ENCODE measurements around the gene CALN1.
"Not testable (repeated sequence)": the region's sequence is repeated elsewhere in the genome, so short reads cannot be mapped to it uniquely, and the experiment has no call there.

Gene CALN1

GRCh38 chr7:72099784-72100183, 312.4 kb downstream of the CALN1 start:
- no peak overlapping the region for H3K27ac Mint-ChIP-seq

GRCh38 chr7:72098807-72099580, 313.1 kb downstream of the CALN1 start:
- DNase-seq (ENCODE audit: low spot score in 2 of 2) (no peak), ATAC-seq (no peak)
- peaks cover 10% of the 10 kb centered on the region for H3K9me3 Mint-ChIP-seq

More at GRCh38 chr7:72099784-72100183, 312.4 kb downstream of the CALN1 start:
- ATAC-seq (no peak), DNase-seq (ENCODE audit: low spot score in 2 of 2) (no peak)
- H3K9me3 Mint-ChIP-seq: peaks cover 10% of the 10 kb centered on the region
- H3K36me3 Mint-ChIP-seq: no peaks in the 10 kb centered on the region
- no peaks in the 10 kb centered on the region for H3K4me1 Mint-ChIP-seq
- no peak overlapping the region for H3K4me3 Mint-ChIP-seq

GRCh38 chr7:72097226-72097625, 314.9 kb downstream of the CALN1 start:
- Mint-ChIP-seq H3K27ac (no peak overlapping the region), H3K4me3 (no peak overlapping the region), H3K9me3 (peaks cover 4% of the 10 kb centered on the region), H3K36me3 (no peaks in the 10 kb centered on the region), H3K4me1 (no peaks in the 10 kb centered on the region)
- DNase-seq (ENCODE audit: low spot score in 2 of 2): no peak
- no peak for ATAC-seq

More at GRCh38 chr7:72098807-72099580, 313.1 kb downstream of the CALN1 start:
- Mint-ChIP-seq H3K27ac (no peak overlapping the region), H3K4me3 (no peak overlapping the region), H3K36me3 (no peaks in the 10 kb centered on the region), H3K4me1 (no peaks in the 10 kb centered on the region)

GRCh38 chr7:72092769-72093168, 319.4 kb downstream of the CALN1 start:
- H3K27ac Mint-ChIP-seq: no peak overlapping the region
- DNase-seq (ENCODE audit: low spot score in 2 of 2) (no peak), ATAC-seq (no peak)
- H3K9me3 Mint-ChIP-seq: peaks cover 5% of the 10 kb centered on the region
- H3K36me3 Mint-ChIP-seq: no peaks in the 10 kb centered on the region
- H3K4me1 Mint-ChIP-seq: no peaks in the 10 kb centered on the region
- H3K4me3 Mint-ChIP-seq: no peak overlapping the region

GRCh38 chr7:72087926-72088325, 324.2 kb downstream of the CALN1 start:
- H3K4me1 Mint-ChIP-seq: no peaks in the 10 kb centered on the region
- DNase-seq (ENCODE audit: low spot score in 2 of 2): no peak
- H3K4me3 Mint-ChIP-seq: no peak overlapping the region
- H3K27ac Mint-ChIP-seq: no peak overlapping the region
- peaks cover 6% of the 10 kb centered on the region for H3K9me3 Mint-ChIP-seq
- H3K36me3 Mint-ChIP-seq: no peaks in the 10 kb centered on the region
- ATAC-seq: no peak

GRCh38 chr7:72080865-72081510, 331.1 kb downstream of the CALN1 start:
- Mint-ChIP-seq H3K36me3 (no peaks in the 10 kb centered on the region), H3K9me3 (peaks cover 5% of the 10 kb centered on the region), H3K4me3 (no peak overlapping the region), H3K27ac (no peak overlapping the region), H3K4me1 (no peaks in the 10 kb centered on the region)
- DNase-seq (ENCODE audit: low spot score in 2 of 2) (no peak), ATAC-seq (no peak)

- no peaks in the 10 kb centered on the region for H3K4me1 Mint-ChIP-seq
- ATAC-seq (no peak), DNase-seq (ENCODE audit: low spot score in 2 of 2) (no peak)
- H3K9me3 Mint-ChIP-seq: peaks cover 5% of the 10 kb centered on the region
- no peaks in the 10 kb centered on the region for H3K36me3 Mint-ChIP-seq
- no peak overlapping the region for H3K27ac Mint-ChIP-seq
- H3K4me3 Mint-ChIP-seq: no peak overlapping the region
Observed at GRCh38 chr7:72080341-72080766, 331.8 kb downstream of the CALN1 start.

GRCh38 chr7:72078856-72079255, 333.3 kb downstream of the CALN1 start:
- no peak for DNase-seq (ENCODE audit: low spot score in 2 of 2)
- H3K4me1 Mint-ChIP-seq: no peaks in the 10 kb centered on the region

GRCh38 chr7:72078301-72078700, 333.8 kb downstream of the CALN1 start:
- DNase-seq (ENCODE audit: low spot score in 2 of 2) (no peak), ATAC-seq (no peak)
- Mint-ChIP-seq H3K27ac (no peak overlapping the region), H3K9me3 (peaks cover 8% of the 10 kb centered on the region), H3K4me3 (no peak overlapping the region), H3K4me1 (no peaks in the 10 kb centered on the region), H3K36me3 (no peaks in the 10 kb centered on the region)

More at GRCh38 chr7:72078856-72079255, 333.3 kb downstream of the CALN1 start:
- Mint-ChIP-seq H3K4me3 (no peak overlapping the region), H3K36me3 (no peaks in the 10 kb centered on the region), H3K27ac (no peak overlapping the region), H3K9me3 (peaks cover 5% of the 10 kb centered on the region)
- no peak for ATAC-seq

GRCh38 chr7:72077786-72078185, 334.4 kb downstream of the CALN1 start:
- Mint-ChIP-seq H3K4me3 (no peak overlapping the region), H3K27ac (no peak overlapping the region), H3K9me3 (peaks cover 12% of the 10 kb centered on the region), H3K36me3 (no peaks in the 10 kb centered on the region), H3K4me1 (no peaks in the 10 kb centered on the region)
- DNase-seq (ENCODE audit: low spot score in 2 of 2) (no peak), ATAC-seq (no peak)

GRCh38 chr7:72072901-72073300, 339.2 kb downstream of the CALN1 start:
- peaks cover 14% of the 10 kb centered on the region for H3K9me3 Mint-ChIP-seq
- H3K4me1 Mint-ChIP-seq: no peaks in the 10 kb centered on the region
- ATAC-seq: no peak
- H3K27ac Mint-ChIP-seq: no peak overlapping the region
- H3K36me3 Mint-ChIP-seq: no peaks in the 10 kb centered on the region
- no peak for DNase-seq (ENCODE audit: low spot score in 2 of 2)
- H3K4me3 Mint-ChIP-seq: no peak overlapping the region

- Mint-ChIP-seq H3K27ac (no peak overlapping the region), H3K4me3 (no peak overlapping the region), H3K4me1 (no peaks in the 10 kb centered on the region), H3K9me3 (peaks cover 14% of the 10 kb centered on the region), H3K36me3 (no peaks in the 10 kb centered on the region)
- ATAC-seq (no peak), DNase-seq (ENCODE audit: low spot score in 2 of 2) (no peak)
Observed at GRCh38 chr7:72069263-72069662, 342.9 kb downstream of the CALN1 start.

GRCh38 chr7:72065764-72066163, 346.4 kb downstream of the CALN1 start:
- H3K9me3 Mint-ChIP-seq; H3K4me1 Mint-ChIP-seq; H3K36me3 Mint-ChIP-seq; H3K4me3 Mint-ChIP-seq; ATAC-seq; H3K27ac Mint-ChIP-seq; DNase-seq (ENCODE audit: low spot score in 2 of 2): not testable (repeated sequence)

GRCh38 chr7:72064916-72065315, 347.2 kb downstream of the CALN1 start:
- H3K36me3 Mint-ChIP-seq: no peaks in the 10 kb centered on the region
- H3K4me1 Mint-ChIP-seq: no peaks in the 10 kb centered on the region
- ATAC-seq (no peak), DNase-seq (ENCODE audit: low spot score in 2 of 2) (no peak)
- no peak overlapping the region for H3K27ac Mint-ChIP-seq
- peaks cover 5% of the 10 kb centered on the region for H3K9me3 Mint-ChIP-seq
- H3K4me3 Mint-ChIP-seq: no peak overlapping the region

GRCh38 chr7:72063330-72063729, 348.8 kb downstream of the CALN1 start:
- Mint-ChIP-seq H3K4me3 (no peak overlapping the region), H3K4me1 (no peaks in the 10 kb centered on the region), H3K27ac (no peak overlapping the region)

GRCh38 chr7:72062666-72063065, 349.5 kb downstream of the CALN1 start:
- H3K4me1 Mint-ChIP-seq: no peaks in the 10 kb centered on the region
- ATAC-seq (no peak), DNase-seq (ENCODE audit: low spot score in 2 of 2) (no peak)
- no peak overlapping the region for H3K4me3 Mint-ChIP-seq
- H3K36me3 Mint-ChIP-seq: no peaks in the 10 kb centered on the region
- peaks cover 6% of the 10 kb centered on the region for H3K9me3 Mint-ChIP-seq
- no peak overlapping the region for H3K27ac Mint-ChIP-seq

More at GRCh38 chr7:72063330-72063729, 348.8 kb downstream of the CALN1 start:
- Mint-ChIP-seq H3K9me3 (peaks cover 5% of the 10 kb centered on the region), H3K36me3 (no peaks in the 10 kb centered on the region)
- ATAC-seq: no peak
- DNase-seq (ENCODE audit: low spot score in 2 of 2): no peak

Data from stimulated activated effector memory CD8-positive, alpha-beta T cell treated with anti-CD3 and anti-CD28 coated beads, Interleukin-12 subunit alpha, Interleukin-12 subunit beta, amount 100 ng/mL, for 72 hours (primary cell).